ENCODE measurements around the gene PCDHGA12. TPM values are rescaled to one million over a fixed set of nuclear protein-coding genes. Genes with fewer than 3 reads are reported as not detected.

The PCDHGA12 gene
- total RNA-seq, 1 experiment from 2014 or later = 0.17 TPM

- peaks cover 4 to 22% of the 10 kb centered on the region in 2 experiments; a peak in 2 of 4 replicates for H3K9me3 ChIP-seq (ENCODE audit: control insufficient read depth in 1 of 2, insufficient read depth in 1 of 2, low read depth in 1 of 2, low read length in 2 of 2)
- no peak overlapping the region for H3K4me2 ChIP-seq (ENCODE audit: low read length)
- no peaks in the 10 kb centered on the region for H3K79me2 ChIP-seq (ENCODE audit: insufficient read depth, low read length)
- no peaks in the 10 kb centered on the region for H3K9me2 ChIP-seq (ENCODE audit: insufficient read depth)
- intact Hi-C loops (cut with micrococcal nuclease) = no loop called here
- H4K20me1 ChIP-seq (ENCODE audit: insufficient read depth) = no peaks in the 10 kb centered on the region
- RAD21 ChIA-PET (ENCODE audit: low non-redundant PET in 1 of 2, low total read pairs in 2 of 2, uncharacterized antibody in 2 of 2, unreplicated experiment in 2 of 2) = no interaction called here
- POLR2A ChIA-PET = no interaction called here
- no peak overlapping the region for H3K9ac ChIP-seq (ENCODE audit: low read length)
- H3K4me3 ChIP-seq (replicated peaks in 1 of 2; ENCODE audit: low read depth in 1 of 2, low read length in 2 of 2) = no peak overlapping the region
- no peak overlapping the region for H3K27ac ChIP-seq (ENCODE audit: low read depth, low read length)
- BruUV-seq (replicated peaks) = no TSS peak
- no peak for ATAC-seq
- TF ChIP-seq EZH2phosphoT487 (IDR thresholded peaks at IDR 0.05; ENCODE audit: borderline replicate concordance) (no peak), SIN3A (IDR thresholded peaks at IDR 0.05; ENCODE audit: low read depth) (no peak), ELF1 (IDR thresholded peaks at IDR 0.05; ENCODE audit: borderline replicate concordance, low read depth) (no peak), RAD21 (IDR thresholded peaks at IDR 0.05; ENCODE audit: low read depth) (no peak), CEBPB (IDR thresholded peaks at IDR 0.05; ENCODE audit: low read depth) (no peak), SP1 (IDR thresholded peaks at IDR 0.05; ENCODE audit: low read depth) (no peak), ZFX (IDR thresholded peaks at IDR 0.05) (no peak)
- TF ChIP-seq, protein P1, sequence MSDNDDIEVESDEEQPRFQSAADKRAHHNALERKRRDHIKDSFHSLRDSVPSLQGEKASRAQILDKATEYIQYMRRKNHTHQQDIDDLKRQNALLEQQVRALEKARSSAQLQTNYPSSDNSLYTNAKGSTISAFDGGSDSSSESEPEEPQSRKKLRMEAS (IDR thresholded peaks at IDR 0.05) = no peak
- TF ChIP-seq, protein P2, sequence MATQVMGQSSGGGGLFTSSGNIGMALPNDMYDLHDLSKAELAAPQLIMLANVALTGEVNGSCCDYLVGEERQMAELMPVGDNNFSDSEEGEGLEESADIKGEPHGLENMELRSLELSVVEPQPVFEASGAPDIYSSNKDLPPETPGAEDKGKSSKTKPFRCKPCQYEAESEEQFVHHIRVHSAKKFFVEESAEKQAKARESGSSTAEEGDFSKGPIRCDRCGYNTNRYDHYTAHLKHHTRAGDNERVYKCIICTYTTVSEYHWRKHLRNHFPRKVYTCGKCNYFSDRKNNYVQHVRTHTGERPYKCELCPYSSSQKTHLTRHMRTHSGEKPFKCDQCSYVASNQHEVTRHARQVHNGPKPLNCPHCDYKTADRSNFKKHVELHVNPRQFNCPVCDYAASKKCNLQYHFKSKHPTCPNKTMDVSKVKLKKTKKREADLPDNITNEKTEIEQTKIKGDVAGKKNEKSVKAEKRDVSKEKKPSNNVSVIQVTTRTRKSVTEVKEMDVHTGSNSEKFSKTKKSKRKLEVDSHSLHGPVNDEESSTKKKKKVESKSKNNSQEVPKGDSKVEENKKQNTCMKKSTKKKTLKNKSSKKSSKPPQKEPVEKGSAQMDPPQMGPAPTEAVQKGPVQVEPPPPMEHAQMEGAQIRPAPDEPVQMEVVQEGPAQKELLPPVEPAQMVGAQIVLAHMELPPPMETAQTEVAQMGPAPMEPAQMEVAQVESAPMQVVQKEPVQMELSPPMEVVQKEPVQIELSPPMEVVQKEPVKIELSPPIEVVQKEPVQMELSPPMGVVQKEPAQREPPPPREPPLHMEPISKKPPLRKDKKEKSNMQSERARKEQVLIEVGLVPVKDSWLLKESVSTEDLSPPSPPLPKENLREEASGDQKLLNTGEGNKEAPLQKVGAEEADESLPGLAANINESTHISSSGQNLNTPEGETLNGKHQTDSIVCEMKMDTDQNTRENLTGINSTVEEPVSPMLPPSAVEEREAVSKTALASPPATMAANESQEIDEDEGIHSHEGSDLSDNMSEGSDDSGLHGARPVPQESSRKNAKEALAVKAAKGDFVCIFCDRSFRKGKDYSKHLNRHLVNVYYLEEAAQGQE (IDR thresholded peaks at IDR 0.05; ENCODE audit: low read depth) = no peak
- DNase-seq (ENCODE audit: low read depth, low spot score) = no peak
- CTCF ChIA-PET = no interaction called here
- no peaks in the 10 kb centered on the region for H3K27me3 ChIP-seq (ENCODE audit: insufficient read depth, low read length)
- no peaks in the 10 kb centered on the region for H3K4me1 ChIP-seq (ENCODE audit: control insufficient read depth in 1 of 2, insufficient read depth in 2 of 2, low read length in 2 of 2)
- no peaks in the 10 kb centered on the region for H3K36me3 ChIP-seq (ENCODE audit: control insufficient read depth in 1 of 2, insufficient read depth in 2 of 2, low read length in 2 of 2)
- no peak overlapping the region for H2AFZ ChIP-seq (ENCODE audit: low read depth, low read length, poor library complexity, severe bottlenecking)
These were observed 11.0 kb upstream of the PCDHGA12 start for GRCh38 chr5:141419074-141419880.

All from HCT116 (cell line).